PC-9 (cell line): Measurements from ENCODE around the gene POLA1. TPM values are rescaled to one million over a fixed set of nuclear protein-coding genes. Genes with fewer than 3 reads are reported as not detected.

Experiments
- BruUV-seq: library from RNA; stranded (reverse); fragments of 400-500 nt; replicated peaks from 2 replicates; lab custom pipeline; 2021; lab: Mats Ljungman, UMichigan
- CTCF ChIA-PET: fragments of 300-600 bp; sonication (Branson Sonifier 250); formaldehyde crosslinking; loops from one replicate; lab custom pipeline; 2022; ENCODE audit warnings: antibody characterized with exemption; lab: Charles Lee
- POLR2A ChIA-PET: fragments of 300-600 bp; sonication (Branson Sonifier 250); formaldehyde crosslinking; loops from one replicate; lab custom pipeline; 2022; ENCODE audit warnings: antibody characterized with exemption; ENCODE audit not compliant: unreplicated experiment; lab: Charles Lee
- DNase-seq, 2 experiments: peaks; one replicate each; pipeline versions ENCODE4 v3.0.0 to v3.0.0-alpha.2; 2015 to 2022; ENCODE audit warnings: mixed read lengths in 1 of 2
- H2AFZ ChIP-seq: fragments of 200-600 bp; sonication (generic); 2 replicates; pipeline ENCODE4 v1.8.1; 2017; ENCODE audit warnings: antibody characterized with exemption
- H3F3A ChIP-seq: fragments of 200-600 bp; sonication (generic); 2 replicates; pipeline ENCODE4 v1.8.1; 2017; ENCODE audit warnings: antibody characterized with exemption, mild to moderate bottlenecking, low read depth; ENCODE audit not compliant: insufficient read depth
- H3K27ac ChIP-seq: fragments of 200-600 bp; sonication (generic); 2 replicates; pipeline ENCODE4 v1.6.1; 2016; ENCODE audit warnings: mixed run types
- H3K27me3 ChIP-seq: fragments of 200-600 bp; sonication (generic); 2 replicates; pipeline ENCODE4 v1.6.1; 2016; ENCODE audit warnings: low read depth, mixed run types; ENCODE audit not compliant: insufficient read depth
- H3K36me3 ChIP-seq: fragments of 200-600 bp; sonication (generic); 2 replicates; pipeline ENCODE4 v1.6.1; 2016; ENCODE audit warnings: low read depth, mixed run types
- H3K4me1 ChIP-seq: fragments of 200-600 bp; sonication (generic); replicated peaks from 2 replicates; pipeline ENCODE4 v1.6.1; 2016; ENCODE audit warnings: mixed run types; ENCODE audit not compliant: insufficient read depth
- H3K4me2 ChIP-seq: fragments of 200-600 bp; sonication (generic); 2 replicates; pipeline ENCODE4 v1.6.1; 2017; ENCODE audit warnings: mixed run types
- H3K4me3 ChIP-seq: fragments of 200-600 bp; sonication (generic); 2 replicates; pipeline ENCODE4 v1.6.1; 2016; ENCODE audit warnings: mixed run types
- H3K79me2 ChIP-seq: fragments of 200-600 bp; sonication (generic); 2 replicates; pipeline ENCODE4 v1.6.1; 2017; ENCODE audit warnings: low read depth, mixed run types
- H3K9me2 ChIP-seq: fragments of 200-600 bp; sonication (generic); 2 replicates; pipeline ENCODE4 v1.8.1; 2017; ENCODE audit warnings: mild to moderate bottlenecking; ENCODE audit not compliant: insufficient read depth
- H3K9me3 ChIP-seq: fragments of 200-600 bp; sonication (generic); 2 replicates; pipeline ENCODE4 v1.8.1; 2016; ENCODE audit warnings: low read depth; ENCODE audit not compliant: insufficient read depth
- H4K20me1 ChIP-seq: fragments of 200-600 bp; sonication (generic); 2 replicates; pipeline ENCODE4 v1.8.1; 2017; ENCODE audit not compliant: insufficient read depth
- EZH2 ChIP-seq: fragments of 200-600 bp; sonication (generic); IDR thresholded peaks from 2 replicates; pipeline ENCODE4 v1.8.0; 2017; ENCODE audit warnings: antibody characterized with exemption, low read depth
- intact Hi-C: fragments of 100-400 bp; cut with micrococcal nuclease; formaldehyde crosslinking; loops from one replicate; pipeline ENCODE4 v1.10.0; 2022; ENCODE audit not compliant: unreplicated experiment
- total RNA-seq: library from RNA; stranded (reverse); gene quantifications from 2 replicates; pipeline ENCODE4 v1.2.3, GENCODE V29; 2021
- TF ChIP-seq, protein P1 (sequence below): fragments of 200-600 bp; sonication (generic); conservative IDR thresholded peaks from 2 replicates; pipeline ENCODE4 v1.6.1; 2017; ENCODE audit warnings: mixed run types, antibody characterized with exemption, mild to moderate bottlenecking, moderate library complexity

The POLA1 gene
- total RNA-seq, 1 experiment from 2014 or later: 24.6 TPM

DNA sequence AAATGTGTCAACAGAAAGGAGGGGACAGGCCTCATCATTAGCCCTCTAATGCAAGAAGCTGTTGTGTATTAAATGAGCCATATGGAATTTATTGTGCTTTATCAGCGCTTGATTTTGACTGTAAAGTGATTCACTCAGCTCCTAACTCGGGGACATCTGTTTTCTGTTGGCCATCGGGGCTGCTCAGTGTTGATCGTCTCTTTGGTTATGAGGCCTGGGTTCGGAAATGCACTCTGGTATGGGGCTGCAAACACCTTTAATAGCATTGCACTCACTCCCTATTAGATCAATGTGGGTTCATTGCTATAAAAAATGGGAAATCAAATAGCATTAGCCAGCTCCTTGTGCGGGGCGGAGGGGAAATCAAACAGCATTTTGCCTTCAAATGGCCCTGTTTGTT lies 315.7 kb downstream of the POLA1 start:
- Histone ChIP-seq H2AFZ (no peak overlapping the region), H3K9me2 (no peaks in the 10 kb centered on the region), H3K79me2 (no peaks in the 10 kb centered on the region), H3F3A (no peaks in the 10 kb centered on the region), H3K4me1 (no peaks in the 10 kb centered on the region), H3K4me3 (no peak overlapping the region), H3K4me2 (no peak overlapping the region), H3K27ac (no peak overlapping the region), H3K9me3 (no peaks in the 10 kb centered on the region), H3K36me3 (no peaks in the 10 kb centered on the region), H4K20me1 (no peaks in the 10 kb centered on the region), H3K27me3 (no peaks in the 10 kb centered on the region)
- no peak for TF ChIP-seq EZH2
- TF ChIP-seq, protein P1, sequence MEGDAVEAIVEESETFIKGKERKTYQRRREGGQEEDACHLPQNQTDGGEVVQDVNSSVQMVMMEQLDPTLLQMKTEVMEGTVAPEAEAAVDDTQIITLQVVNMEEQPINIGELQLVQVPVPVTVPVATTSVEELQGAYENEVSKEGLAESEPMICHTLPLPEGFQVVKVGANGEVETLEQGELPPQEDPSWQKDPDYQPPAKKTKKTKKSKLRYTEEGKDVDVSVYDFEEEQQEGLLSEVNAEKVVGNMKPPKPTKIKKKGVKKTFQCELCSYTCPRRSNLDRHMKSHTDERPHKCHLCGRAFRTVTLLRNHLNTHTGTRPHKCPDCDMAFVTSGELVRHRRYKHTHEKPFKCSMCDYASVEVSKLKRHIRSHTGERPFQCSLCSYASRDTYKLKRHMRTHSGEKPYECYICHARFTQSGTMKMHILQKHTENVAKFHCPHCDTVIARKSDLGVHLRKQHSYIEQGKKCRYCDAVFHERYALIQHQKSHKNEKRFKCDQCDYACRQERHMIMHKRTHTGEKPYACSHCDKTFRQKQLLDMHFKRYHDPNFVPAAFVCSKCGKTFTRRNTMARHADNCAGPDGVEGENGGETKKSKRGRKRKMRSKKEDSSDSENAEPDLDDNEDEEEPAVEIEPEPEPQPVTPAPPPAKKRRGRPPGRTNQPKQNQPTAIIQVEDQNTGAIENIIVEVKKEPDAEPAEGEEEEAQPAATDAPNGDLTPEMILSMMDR: no peak
- ChIA-PET POLR2A (no interaction called here), CTCF (no interaction called here)
- no TSS peak for BruUV-seq
- no peak for DNase-seq
- intact Hi-C loops: no loop called here

DNA sequence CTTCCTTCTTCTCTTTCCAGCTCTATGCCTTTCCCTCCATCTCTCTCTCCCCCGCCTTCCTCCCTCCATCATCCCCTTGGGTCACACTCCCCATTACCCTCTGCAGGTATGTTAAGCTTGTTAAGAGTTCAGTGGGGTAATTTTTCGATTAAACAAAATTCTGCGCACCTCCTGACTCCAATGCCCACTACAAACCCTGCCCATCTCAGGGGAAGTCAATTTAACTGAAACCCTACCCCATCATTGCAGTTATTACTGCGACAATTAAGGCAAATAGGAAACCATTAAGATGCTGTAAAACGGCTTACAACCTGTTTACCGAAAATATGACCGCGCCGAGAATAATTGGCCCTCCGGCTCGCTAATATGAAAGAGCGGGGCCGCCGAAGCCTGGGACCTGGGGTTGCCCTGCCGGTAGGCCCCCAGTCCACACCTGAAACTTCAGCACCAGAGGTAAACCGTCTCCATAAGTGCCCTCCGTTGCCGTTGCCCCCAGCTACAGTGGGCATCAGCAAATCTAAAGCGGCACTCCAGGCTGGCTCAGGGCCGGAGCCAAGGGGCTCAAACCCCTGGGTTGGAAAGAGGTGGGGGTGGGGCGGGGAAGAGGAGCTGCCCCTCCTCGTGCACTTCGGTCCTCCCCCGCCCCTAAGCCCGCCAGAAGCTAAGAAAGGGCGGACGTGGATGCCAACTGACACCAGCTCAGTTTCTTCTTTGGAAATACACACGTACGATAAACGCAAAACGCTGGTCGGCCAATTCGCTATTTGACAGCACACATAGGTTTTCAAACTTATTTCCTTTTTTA lies 317.3 kb downstream of the POLA1 start:
- no TSS peak for BruUV-seq
- TF ChIP-seq, protein P1: no peak
- no peak for TF ChIP-seq EZH2
- H3K36me3 ChIP-seq: no peaks in the 10 kb centered on the region

DNA sequence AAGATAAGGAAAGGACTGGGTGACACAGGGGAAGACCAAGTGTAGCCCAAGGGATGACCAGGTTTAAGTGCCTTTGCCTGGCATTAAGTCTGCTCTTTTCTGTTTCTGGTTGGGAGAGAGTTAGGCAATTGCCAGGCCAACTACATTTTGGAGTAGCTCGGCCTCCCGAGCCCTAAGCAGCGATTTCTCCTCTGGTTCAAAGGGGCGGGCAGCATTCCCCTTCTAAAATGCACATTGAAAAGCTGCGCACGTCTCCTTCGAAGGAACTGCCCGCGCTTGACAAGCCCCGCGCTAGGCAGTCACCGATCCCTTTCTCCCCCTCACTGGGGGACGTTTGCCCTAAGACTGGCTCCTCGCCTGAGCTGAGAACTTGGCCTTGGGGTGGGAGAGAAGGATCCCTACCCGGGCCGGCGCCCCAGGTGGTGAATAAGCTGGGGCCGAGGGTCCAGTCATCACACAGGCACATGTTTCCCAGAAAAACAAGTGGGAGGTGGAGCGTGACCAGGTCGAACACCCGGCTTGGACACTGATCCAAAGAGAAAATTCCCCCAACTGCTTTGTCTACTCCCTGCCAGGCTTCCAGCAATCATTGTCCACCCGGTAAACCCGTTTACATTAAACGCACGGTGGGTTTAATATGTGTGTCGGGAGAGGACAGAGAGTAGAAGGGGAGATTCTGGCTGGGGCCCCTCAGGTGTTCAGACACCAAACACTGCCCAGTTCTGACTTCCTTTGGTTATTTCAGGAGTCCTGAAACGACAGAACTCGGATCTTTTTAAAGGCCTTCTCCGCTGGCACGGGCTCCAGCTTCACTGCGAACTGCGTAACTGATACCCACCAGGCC lies 318.1 kb downstream of the POLA1 start:
- no peak overlapping the region for H3K27ac ChIP-seq
- POLR2A ChIA-PET: no interaction called here
- no peak for TF ChIP-seq EZH2
- TF ChIP-seq, protein P1: no peak
- CTCF ChIA-PET: interaction anchor here (0.7 kb wide), 1 partner anchor 1107 kb away, joined by 3 read pairs; no protein-coding TSS in a partner anchor
- H3K4me2 ChIP-seq: no peak overlapping the region
- H3K9me2 ChIP-seq: no peaks in the 10 kb centered on the region
- intact Hi-C loops: loop anchor here (10.0 kb wide), 1 partner anchor 757 kb away; no protein-coding TSS in a partner anchor
- no peaks in the 10 kb centered on the region for H3F3A ChIP-seq
- no peaks in the 10 kb centered on the region for H3K9me3 ChIP-seq
- no peak for DNase-seq
- H2AFZ ChIP-seq: no peak overlapping the region
- no peaks in the 10 kb centered on the region for H3K36me3 ChIP-seq
- BruUV-seq: no TSS peak
- H3K4me1 ChIP-seq: no peaks in the 10 kb centered on the region
- no peaks in the 10 kb centered on the region for H3K79me2 ChIP-seq
- H3K4me3 ChIP-seq: no peak overlapping the region
- H3K27me3 ChIP-seq: no peaks in the 10 kb centered on the region
- no peaks in the 10 kb centered on the region for H4K20me1 ChIP-seq

More for the DNA sequence above, 317.3 kb downstream of the POLA1 start:
- intact Hi-C loops: loop anchor here (10.0 kb wide), 1 partner anchor 756 kb away; no protein-coding TSS in a partner anchor
- Histone ChIP-seq H3K9me2 (no peaks in the 10 kb centered on the region), H4K20me1 (no peaks in the 10 kb centered on the region), H3K27ac (no peak overlapping the region), H2AFZ (no peak overlapping the region), H3K27me3 (no peaks in the 10 kb centered on the region), H3K4me3 (no peak overlapping the region), H3F3A (no peaks in the 10 kb centered on the region), H3K9me3 (no peaks in the 10 kb centered on the region), H3K4me1 (no peaks in the 10 kb centered on the region), H3K4me2 (no peak overlapping the region), H3K79me2 (no peaks in the 10 kb centered on the region)
- ChIA-PET POLR2A (no interaction called here), CTCF (no interaction called here)
- no peak for DNase-seq
